Activated CD4-positive, alpha-beta T cell treated with anti-CD3 and anti-CD28 coated beads for 24 hours (primary cell): Measurements from ENCODE around the gene SYNE3.
"Not testable (repeated sequence)": the region's sequence is repeated elsewhere in the genome, so short reads cannot be mapped to it uniquely, and the experiment has no call there.

Experiments
- DNase-seq, 2 donors: peaks; one replicate each; pipeline ENCODE4 v3.0.0-alpha.2; 2020; ENCODE audit warnings: low read depth in 2 of 2

The SYNE3 gene

DNA sequence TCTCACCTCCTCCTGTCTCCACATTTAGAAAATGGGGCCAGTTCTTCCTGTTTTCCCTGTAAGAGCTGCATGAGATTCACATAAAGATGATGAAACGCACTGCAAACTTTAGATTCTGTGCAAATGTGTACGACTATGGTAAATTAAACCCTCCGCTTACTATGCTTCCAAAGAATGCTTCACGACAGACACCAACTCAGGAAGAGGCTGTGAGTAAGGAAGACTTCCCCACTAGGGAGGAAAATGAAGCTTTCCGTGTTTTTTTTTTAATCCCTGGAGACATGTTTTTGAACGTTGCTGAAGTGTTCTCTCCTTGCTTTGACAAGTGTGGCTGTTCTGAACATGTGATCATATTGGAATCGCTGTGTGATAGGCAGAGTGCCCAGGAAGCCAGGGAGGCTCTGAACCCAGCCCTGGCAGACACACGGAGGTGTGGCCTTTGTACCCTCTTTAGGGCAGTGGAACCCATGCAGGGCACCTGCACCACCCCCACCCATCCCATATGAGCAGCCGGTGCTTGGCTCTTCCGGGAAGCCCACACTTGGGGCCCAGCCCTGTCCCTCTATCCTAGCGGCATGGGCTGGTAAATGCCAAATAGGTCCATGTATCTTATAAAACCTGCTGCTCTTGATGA, 7.5 kb upstream of the SYNE3 start:
- DNase-seq: no peak

GRCh38 chr14:95523051-95523814, 6.8 kb upstream of the SYNE3 start:
- DNase-seq: peak in 1 of 2 donors; percentile 33

GRCh38 chr14:95522556-95522955, 6.1 kb upstream of the SYNE3 start:
- DNase-seq: no peak

DNA sequence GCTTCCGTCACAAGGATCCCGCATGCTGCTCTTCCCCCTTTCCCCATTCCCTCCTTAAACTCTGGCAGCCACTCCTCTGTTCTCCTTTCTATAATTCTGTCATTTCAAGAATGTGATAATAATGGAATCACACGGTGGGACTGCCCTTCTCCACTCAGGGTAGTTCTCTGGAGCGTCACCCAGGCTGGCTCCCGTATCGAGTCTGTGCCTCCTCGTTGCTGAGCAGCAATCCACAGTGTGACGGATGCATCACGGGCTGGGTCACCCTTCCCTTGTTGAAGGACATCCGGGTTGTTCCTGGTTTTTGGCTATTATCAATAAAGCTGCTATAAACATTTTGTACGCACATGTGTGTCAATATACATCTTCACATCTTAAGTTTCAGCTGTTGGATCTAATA, 5.7 kb upstream of the SYNE3 start:
- DNase-seq: no peak

GRCh38 chr14:95521001-95521400, 4.6 kb upstream of the SYNE3 start:
- no peak for DNase-seq

DNA sequence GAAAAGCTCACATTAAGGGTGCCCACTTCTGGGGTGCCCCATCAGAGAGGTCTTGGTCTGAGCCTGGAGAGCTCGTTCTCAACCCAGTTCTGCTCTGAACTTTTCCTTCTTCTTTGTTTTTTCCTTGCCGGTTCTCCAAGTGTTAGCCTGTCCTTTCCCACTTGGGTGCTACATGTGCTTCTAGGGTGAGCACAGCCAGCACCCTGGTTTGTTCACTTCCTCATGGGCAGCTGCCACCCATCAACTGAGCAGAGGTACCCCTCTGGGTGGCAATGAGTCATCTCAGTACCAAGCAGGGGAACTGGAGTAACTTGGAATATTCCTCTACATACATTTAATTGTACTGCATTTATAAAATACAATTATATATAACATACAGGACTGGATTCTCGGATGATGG, 3.9 kb upstream of the SYNE3 start:
- no peak for DNase-seq

DNA sequence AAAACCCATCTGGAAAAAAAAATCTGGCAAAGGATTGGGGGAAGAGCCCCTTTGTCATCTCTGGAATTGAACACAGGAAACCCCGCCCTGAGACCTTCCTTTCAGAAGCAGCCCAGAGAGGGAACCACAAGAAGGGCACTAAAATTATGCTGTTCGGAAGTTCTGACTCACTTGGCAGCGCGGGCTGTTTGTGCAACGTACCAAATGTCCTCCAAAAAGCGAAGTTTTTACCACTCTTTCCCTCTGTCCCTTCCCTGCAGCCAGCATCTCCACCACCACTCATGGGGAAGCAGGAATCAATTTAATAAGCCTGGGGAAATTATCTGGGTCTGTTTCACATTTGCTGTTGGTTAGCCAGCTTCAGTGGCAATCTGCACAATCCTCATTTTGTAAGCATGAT, 3.2 kb upstream of the SYNE3 start:
- DNase-seq: peak; percentile 50 to 58

GRCh38 chr14:95518045-95518751, 1.7 kb upstream of the SYNE3 start:
- DNase-seq: no peak

GRCh38 chr14:95515596-95516552, 576 bp downstream of the SYNE3 start:
- DNase-seq: peak; percentile 75 to 76

GRCh38 chr14:95515080-95515489, 1.4 kb downstream of the SYNE3 start:
- no peak for DNase-seq

DNA sequence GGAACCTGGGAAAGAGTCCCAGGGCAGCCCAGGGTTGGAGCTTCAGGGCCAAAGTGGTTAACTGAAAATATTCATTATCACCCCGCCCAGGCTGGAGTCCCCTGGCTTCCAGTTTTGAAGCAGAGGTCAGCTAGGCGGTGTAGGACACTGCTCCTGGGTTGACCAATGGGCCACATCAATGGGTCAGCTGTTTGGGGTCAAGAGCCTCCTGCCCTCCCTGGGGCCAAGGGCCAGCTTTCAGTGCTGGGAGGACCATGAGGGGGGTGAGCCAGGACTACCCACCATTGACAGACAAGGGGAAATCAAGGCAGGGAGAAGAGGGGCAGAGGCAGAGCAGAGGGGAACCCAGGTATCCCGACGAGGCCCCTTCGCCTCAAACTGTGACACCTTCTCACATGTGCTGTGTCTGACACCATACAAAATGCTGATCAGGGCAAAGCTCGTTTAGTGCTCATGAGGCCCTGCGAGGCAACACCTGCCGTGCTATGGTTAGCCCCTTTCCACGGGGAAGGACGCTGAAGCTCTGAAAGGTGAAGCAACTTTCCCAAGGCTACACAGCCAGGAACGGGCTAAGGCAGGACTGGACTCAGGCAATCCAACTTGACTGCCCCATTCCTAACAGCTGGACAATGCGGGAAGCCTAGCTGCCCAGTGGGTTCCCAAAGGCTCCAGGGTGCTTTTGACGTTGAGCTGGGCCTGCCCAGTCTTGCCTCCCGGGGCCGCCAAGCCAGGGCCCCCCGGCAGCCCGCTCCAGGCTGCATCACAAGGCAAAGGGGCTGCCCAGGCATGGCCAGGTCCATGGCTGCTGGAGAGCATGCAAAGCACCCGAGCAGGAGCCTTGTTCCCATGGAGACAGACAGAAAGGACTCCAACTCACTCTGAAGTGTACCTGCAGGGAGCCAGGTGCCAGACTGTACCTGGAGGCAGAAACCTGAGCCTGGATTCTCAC, 2.0 kb downstream of the SYNE3 start:
- DNase-seq: no peak

DNA sequence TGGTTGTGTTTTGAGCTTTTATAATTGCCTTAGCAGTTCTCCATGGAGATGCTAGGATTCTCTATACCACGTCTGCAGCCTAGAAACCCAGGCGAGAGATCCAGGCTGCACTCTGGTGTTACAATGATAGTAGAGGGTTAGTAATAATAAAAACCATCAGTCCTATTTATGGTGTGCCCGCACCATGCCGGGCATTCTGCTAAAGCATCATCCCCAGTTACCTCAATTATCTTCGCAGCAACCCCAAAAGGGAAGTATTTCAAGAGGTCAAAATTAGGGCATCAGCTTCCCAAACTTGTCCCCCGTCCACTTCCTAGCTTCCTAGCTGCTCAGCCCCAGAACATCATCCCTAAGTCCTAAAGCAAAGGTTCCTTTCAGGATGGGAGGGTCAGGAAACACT, 3.2 kb downstream of the SYNE3 start:
- no peak for DNase-seq

DNA sequence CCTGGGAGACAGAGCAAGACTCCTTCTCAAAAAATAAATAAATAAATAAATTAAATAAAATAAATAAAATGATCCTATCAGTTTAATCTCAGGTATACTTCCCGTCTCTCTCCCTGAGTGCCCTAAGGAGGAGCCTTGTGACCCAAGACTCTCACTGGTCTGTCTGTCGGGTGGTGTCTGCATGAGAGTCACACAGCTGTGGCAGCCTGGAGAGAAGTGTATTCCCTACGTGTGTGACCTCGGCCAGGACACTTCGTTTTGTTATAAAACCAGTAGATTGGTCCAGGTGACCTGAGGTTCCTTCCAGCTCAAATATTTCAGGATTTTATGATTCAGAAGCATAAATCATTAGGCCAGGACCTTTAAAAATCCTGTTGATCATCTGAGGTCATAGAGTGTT, 4.8 kb downstream of the SYNE3 start:
- no peak for DNase-seq

GRCh38 chr14:95510804-95511203, 5.6 kb downstream of the SYNE3 start:
- no peak for DNase-seq

DNA sequence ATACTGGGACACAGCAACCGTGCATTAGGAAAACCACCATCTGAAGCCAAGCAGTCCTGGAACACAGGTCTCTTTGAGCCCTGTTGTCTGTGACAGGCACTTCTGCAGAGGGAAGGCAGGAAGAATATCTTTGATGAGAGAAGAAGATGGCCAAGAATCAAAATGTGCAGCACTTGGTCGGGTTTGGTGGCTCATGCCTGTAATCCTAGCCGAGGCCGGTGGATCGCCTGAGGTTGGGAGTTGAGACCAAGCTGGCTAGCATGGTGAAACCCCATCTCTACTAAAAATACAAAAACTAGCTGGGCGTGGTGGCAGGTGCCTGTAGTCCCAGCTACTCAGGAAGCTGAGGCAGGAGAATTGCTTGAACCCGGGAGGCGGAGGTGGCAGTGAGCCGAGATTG, 6.1 kb downstream of the SYNE3 start:
- DNase-seq: not testable (repeated sequence)

- no peak for DNase-seq
Measured at GRCh38 chr14:95509495-95509894, 7.0 kb downstream of the SYNE3 start.

GRCh38 chr14:95508377-95508776, 8.1 kb downstream of the SYNE3 start:
- no peak for DNase-seq

DNA sequence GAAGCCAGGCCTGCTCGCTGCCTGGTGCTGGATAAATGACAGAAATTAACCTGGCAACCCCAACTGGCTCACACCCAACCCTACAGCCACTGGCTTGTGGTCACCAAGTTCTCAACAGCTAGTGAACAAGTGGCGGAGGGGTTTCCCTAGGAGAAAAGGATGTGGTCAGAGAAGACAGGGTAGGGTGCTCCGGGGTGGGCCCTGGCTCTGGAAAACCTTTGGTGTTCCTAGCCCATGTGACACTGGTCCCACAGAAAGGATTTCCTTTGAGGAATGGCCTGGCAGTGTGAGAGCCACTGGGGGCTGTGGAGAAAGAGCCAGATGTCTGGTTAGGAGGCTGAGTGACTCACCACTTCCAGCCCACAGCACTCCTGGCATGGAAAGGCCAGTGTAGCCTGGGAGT, 8.7 kb downstream of the SYNE3 start:
- DNase-seq: no peak

DNA sequence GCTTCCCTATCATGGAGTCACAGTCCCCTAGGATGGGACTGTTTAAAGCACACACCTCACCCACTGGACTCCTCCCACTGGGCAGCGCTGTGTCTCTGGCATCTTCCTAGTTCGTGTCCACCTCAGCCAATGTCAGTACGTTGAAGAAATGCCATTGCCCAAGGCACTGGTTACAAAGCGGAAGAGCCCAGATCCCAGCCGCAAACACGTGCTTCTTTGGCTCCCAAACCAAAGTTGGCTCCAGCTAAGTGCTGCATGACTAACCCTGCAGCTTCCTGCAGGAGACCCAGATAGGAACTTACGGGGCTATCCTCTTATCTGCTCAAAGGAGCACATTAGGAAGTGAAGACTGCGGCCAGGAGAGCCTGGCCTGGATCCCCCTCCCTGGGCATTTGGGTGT, 9.3 kb downstream of the SYNE3 start:
- no peak for DNase-seq

GRCh38 chr14:95505030-95505589, 11.3 kb downstream of the SYNE3 start:
- DNase-seq: no peak
